NCI-H2196 treated with DMSO at 0.1 percent for 48 hours (cell line): ENCODE data around the gene MYLK3.

Experiments
- DNase-seq: peaks from one replicate; lab custom pipeline; 2025; ENCODE audit not compliant: unreplicated experiment; lab: John Stamatoyannopoulos, UW

The MYLK3 gene

GRCh38 chr16:46728806-46729205 is 19.3 kb downstream of the MYLK3 start:
- no peak for DNase-seq

DNA sequence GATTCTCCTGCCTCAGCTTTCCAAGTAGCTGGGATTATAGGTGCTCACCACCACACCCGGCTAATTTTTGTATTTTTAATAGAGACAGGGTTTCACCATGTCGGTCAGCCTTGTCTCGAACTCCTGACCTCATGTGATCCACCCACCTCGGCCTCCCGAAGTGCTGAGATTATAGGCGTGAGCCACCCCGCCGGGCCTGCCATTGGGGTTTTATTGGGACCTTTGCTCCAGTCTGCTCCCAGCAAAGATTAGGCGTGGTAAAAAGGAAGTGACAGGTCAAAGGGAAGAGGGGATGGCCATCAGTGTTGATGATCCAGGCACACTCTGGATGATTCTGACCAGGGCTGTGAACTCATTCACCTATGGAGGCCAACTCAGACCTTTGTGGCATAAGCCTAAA is 20.5 kb downstream of the MYLK3 start:
- DNase-seq: no peak

GRCh38 chr16:46727184-46727583 is 21.0 kb downstream of the MYLK3 start:
- no peak for DNase-seq

DNA sequence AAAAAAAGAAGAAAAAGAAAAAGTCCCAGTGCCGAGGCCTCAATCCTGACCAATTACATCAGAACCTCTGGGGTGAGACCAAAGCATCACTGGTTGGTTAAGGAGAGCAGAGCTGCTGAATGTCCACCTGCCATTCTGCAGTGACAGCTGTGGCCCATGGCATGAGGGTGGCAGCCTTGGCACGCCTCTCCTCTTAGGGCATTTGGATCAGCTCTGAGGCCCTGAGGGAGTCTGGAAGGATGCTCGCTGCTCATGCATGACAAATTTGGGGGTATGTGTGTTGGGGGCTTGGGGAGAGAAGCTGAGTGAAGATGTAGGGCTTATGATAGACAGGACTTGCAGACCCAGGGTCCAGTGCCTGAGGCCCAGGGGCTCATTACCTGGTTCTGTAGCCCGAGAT is 26.3 kb downstream of the MYLK3 start:
- no peak for DNase-seq

- DNase-seq: no peak
Measured at GRCh38 chr16:46720619-46721018, 27.5 kb downstream of the MYLK3 start.

GRCh38 chr16:46719528-46719927 is 28.6 kb downstream of the MYLK3 start:
- DNase-seq: no peak

GRCh38 chr16:46718214-46718613 is 29.9 kb downstream of the MYLK3 start:
- DNase-seq: no peak

- DNase-seq: no peak
Measured at GRCh38 chr16:46717692-46718091, 30.5 kb downstream of the MYLK3 start.

DNA sequence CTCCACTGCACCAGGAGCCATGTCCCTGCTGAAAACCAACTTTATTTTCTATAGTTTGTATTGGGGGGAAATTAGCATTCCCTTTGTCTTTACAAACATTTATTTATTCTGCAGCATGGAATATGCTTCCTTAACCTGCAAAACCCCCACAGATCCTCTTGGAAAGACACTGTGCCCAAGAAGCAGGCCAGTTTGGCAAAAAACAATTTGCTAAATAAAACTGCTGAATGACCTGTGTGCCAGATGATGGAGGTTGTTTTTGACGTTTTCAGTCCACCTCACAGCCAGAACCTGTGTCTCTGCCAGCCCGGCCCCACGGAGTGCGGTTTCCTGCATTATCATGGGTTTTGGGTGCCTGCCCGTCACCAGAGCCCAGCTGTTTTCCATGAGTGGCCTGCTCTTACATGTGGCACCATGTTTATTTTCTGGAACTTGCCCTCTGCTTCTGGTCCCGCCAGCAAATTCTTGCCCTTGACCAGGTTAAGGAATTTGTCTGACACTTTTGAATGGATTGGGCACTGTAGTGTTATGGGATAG is 32.3 kb downstream of the MYLK3 start:
- DNase-seq: no peak

GRCh38 chr16:46714797-46715591 is 33.1 kb downstream of the MYLK3 start:
- no peak for DNase-seq

DNA sequence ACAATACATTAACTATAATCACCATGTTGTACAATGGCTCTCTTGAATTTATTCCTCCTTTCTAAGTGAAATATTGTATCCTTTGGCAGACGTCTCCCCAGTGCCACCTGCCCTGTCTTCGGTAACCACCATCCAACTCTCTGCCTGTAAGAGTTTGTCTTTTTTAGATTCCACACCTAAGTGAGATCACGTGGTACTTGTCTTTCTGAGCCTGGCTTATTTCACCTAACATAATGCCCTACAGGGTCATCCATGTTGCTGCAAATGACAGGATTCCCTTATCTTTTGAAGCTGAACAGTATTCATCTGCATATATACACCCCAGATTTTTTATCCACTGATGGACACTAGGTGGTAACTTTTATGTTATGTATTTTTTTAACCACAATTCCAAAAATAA is 34.5 kb downstream of the MYLK3 start:
- no peak for DNase-seq

DNA sequence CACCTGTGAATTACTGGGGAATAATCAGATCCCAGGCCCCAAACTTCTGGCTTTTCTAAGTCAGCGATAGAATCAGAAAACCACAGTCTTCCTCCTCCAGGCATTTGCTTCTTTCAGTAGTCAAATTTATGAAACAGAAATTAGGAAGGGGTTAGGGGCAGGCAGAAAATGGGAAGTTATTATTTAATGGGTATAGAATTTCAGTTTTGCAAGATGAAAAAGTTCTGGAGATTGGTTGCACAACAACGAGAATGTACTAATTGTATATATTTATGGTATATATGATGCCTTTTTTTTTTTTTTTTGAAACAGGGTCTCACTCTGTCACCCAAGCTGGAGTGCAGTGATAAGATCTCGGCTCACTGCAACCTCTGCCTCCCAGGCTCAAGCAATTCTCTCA is 35.2 kb downstream of the MYLK3 start:
- DNase-seq: no peak

DNA sequence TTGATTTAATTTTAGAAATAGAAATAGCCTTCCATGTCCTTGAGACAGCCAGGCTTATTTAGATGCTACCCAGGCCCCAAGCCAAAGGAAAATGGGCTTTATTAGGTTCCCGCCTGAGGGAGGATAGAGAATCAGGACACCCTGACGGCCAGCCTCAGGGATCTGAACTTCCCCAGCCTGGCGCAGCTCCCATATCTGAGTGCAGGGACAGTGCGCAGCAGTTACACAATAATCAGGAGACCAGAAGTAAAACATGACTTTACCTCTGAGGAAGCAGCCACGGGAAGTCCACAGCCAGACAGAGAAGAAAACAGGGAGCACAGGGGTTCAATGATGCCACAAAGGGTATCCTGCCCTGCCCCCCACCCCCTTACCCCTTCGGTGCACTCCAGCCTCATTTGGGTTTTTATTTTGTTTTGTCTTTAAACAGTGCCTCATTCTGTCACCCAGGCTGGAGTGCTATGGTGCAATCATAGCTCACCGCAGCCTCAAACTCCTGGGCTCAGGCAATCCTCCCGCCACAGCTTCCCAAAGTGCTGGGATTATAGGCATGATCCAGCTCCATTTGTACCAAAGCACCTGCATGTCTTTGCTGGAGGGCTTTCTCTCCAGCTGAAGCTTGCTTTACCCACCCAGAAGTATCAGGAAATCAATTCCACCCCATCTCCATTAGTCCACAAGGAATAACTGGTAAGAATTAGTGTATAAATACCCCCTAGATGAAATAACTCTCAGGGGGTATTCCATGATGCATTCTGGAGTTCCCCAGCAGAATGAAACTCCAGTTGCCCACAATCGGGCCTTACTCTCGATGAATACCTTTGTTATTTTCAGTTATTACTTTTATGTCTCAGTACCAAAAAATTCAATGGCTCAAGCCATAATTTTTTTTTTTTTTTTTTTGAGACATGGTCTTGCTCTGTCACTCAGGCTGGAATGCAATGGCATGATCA is 36.8 kb downstream of the MYLK3 start:
- DNase-seq: no peak

DNA sequence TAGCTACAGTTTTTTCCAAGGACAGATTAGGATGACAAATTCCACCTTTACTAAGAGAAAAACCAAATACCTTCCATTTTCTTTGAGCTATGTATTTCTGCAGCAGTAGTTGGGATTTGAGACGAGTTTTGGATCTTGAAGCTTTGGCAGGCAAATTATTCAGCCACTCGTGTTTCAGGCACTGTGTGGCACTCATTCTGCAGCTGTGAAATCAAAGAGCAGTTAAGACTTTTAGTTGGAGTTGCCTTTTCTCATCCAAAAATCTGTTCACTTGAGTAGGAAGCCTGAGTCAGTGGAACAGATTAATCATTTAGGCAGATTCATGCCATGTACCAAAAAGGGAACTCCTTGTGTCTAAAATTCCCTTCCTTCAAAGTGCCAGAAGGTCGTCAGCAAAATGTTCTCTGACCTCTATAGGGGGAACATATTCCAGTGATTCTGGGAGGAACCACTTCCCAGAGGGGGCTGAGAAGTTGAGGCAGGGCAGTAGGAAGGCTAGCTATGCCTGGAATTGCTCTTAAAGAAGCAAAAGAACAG is 38.6 kb downstream of the MYLK3 start:
- no peak for DNase-seq

- no peak for DNase-seq
Measured at GRCh38 chr16:46706642-46707041, 41.5 kb downstream of the MYLK3 start.

DNA sequence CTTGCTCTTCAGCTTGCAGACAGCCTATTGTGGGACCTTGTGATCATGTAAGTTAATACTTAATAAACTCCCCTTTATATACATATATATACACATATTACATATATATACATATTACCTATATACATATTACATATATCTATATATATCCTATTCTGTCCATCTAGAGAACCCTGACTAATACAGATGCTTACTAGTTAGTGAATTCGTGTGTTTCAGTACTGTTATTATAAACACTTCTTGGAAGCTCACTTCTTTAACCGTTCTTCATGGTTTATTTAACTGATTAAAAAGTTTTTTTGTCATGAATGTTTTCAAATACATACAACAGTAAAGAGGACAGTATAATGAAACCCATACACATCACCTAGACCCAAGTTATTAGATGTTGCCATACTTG is 46.1 kb downstream of the MYLK3 start:
- DNase-seq: no peak

DNA sequence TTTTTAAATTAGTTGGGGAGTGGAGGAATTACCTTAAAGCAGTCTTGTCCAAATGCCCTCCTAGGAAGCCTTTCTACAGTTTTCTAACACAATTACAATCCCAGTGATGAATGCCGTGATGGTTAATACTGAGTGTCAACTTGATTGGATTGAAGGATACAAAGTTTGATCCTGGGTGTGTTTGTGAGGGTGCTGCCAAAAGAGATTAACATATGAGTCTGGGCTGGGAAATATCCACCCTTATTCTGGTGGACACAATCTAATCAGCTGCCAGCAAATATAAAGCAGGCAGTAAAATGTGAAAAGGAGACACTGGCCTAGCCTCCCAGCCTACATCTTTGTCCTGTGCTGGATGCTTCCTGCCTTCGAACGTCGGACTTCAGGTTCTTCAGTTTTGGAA is 46.5 kb downstream of the MYLK3 start:
- DNase-seq: no peak

DNA sequence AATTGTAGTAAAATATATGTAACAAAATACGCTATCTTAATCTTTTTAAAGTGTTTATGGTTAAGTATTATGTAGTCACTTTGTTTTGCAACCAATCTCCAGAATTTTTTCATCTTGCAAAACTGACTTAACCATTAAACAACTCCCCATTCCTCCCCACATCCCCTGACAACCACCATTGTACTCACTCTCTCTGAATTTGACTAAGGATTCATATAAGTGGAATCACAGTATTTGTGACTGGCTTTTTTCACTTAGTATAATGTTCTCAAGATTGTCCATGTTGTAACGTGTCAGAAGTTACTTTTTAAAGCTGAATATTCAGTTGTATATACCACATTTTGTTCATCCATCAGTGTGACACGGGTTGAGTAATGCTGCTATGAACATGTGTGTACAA is 48.1 kb downstream of the MYLK3 start:
- no peak for DNase-seq

GRCh38 chr16:46696957-46697356 is 51.2 kb downstream of the MYLK3 start:
- no peak for DNase-seq

GRCh38 chr16:46695937-46696336 is 52.2 kb downstream of the MYLK3 start:
- DNase-seq: no peak

GRCh38 chr16:46693598-46693997 is 54.5 kb downstream of the MYLK3 start:
- no peak for DNase-seq

- no peak for DNase-seq
Measured at GRCh38 chr16:46691726-46692125, 56.4 kb downstream of the MYLK3 start.
